Amniotic epithelial cell (primary cell): ENCODE data around the gene GTF3C2.
"Not testable (repeated sequence)": the region's sequence is repeated elsewhere in the genome, so short reads cannot be mapped to it uniquely, and the experiment has no call there.

Experiments used
- DNase-seq: peaks from one replicate; pipeline ENCODE4 v3.0.0-alpha.2; 2010; ENCODE audit warnings: low read depth

Gene GTF3C2

GRCh38 chr2:27320958-27321543, 35.5 kb downstream of the GTF3C2 start:
- peak; percentile 96 for DNase-seq

DNA sequence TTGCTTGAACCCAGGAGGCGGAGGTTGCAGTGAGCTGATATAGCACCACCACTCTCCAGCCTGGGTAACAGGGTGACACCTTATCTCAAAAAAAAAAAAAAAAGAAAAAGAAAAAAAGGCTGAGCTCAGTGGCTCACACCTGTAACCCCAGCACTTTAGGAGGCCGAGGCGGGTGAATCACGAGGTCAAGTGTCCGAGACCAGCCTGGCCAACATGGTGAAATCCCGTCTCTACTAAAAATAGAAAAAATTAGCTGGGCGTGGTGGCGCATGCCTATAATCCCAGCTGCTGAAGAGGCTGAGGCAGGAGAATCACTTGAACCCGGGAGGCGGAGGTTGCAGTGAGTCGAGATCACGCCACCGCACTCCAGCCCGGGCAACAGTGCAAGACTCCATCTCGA, 36.7 kb downstream of the GTF3C2 start:
- not testable (repeated sequence) for DNase-seq

DNA sequence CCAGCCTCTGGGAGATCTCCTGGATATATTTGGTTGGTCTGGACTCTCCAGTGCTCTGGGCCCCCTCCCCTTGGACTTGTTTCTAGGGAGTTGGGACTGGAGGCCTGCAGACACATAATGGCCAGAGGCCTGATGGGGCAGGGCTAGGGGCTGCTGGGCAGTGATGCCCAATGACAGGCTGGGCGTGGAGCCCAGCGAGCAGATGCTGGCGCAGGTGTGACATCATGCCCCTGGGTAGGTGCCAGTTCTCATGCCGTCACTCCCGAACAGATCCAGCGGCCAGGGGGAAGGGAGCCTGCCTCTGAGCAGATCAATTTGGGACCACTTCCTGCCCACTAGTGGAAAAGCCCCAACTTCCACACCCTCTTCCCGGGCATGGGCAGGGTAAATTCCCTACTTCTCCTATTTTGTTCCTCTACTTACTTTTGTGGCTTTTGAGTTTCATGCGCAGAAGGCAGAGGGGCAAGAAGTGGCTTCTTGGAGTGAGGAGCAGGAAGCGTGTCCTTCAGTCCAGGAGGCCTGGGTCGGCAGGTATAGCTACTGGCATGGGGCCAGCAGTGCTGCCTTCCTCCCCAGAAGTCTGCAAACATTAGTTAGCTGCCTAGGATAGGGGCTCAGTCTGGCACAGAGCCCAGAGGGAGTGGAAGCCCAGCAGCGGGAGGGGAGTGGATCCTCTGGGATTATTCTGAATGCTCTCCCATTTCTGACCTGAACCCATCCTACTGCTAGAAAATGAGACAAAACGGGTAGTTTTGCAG, 39.7 kb downstream of the GTF3C2 start:
- DNase-seq = no peak

GRCh38 chr2:27315122-27315521, 41.4 kb downstream of the GTF3C2 start:
- DNase-seq = no peak

GRCh38 chr2:27314709-27315108, 41.9 kb downstream of the GTF3C2 start:
- no peak for DNase-seq

GRCh38 chr2:27313882-27314645, 42.5 kb downstream of the GTF3C2 start:
- DNase-seq = no peak

GRCh38 chr2:27312152-27312551, 44.4 kb downstream of the GTF3C2 start:
- no peak for DNase-seq

GRCh38 chr2:27309651-27310050, 46.9 kb downstream of the GTF3C2 start:
- no peak for DNase-seq

- peak; percentile 32 for DNase-seq
Measured at GRCh38 chr2:27308359-27308881, 48.1 kb downstream of the GTF3C2 start, which contains the start of gene UCN. Gene UCN, minus strand, starts transcription at chr2:27308445. Its CDS starts 550 bp downstream, at chr2:27307895.

DNA sequence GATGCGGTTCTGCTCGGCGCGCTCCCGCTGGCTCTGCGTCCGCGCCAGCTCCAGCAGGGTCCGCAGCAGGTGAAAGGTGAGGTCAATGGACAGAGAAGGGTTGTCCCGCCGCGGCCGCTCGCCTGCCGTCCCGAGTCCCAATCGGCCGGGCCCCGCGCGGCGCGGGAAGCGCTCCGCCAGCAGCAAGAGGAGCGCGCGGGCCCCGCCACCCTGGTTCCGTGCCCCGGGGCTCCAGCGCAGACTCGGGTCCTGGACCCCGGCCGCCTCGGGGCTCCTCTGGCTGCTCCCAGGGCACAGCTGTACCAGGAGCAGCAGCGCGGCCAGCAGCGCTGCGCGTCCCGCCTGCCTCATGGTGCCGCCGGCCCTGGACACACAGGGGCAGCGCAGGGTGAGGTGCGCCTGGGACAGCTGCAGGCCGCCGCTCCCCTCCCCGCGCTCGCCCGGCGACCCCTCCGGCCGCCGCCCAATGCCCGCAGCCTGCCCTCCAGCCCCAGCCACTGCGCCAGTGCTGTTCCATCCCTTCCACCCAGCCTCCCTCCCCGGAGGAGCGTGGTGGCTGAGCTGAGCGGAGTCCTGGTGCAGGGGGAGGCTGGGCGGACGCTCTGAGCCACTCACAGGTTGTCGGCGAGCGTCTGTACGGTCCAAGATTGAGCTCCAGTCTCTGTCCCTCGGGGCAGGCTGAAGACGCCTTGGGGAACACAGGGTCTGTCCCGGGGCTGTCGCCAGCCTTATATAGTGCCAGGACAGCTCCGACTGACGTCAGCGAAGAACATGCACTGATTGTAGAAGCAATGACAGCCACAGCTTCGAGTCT, 48.8 kb downstream of the GTF3C2 start:
- no peak for DNase-seq

GRCh38 chr2:27307287-27307544, 49.3 kb downstream of the GTF3C2 start:
- DNase-seq = no peak

DNA sequence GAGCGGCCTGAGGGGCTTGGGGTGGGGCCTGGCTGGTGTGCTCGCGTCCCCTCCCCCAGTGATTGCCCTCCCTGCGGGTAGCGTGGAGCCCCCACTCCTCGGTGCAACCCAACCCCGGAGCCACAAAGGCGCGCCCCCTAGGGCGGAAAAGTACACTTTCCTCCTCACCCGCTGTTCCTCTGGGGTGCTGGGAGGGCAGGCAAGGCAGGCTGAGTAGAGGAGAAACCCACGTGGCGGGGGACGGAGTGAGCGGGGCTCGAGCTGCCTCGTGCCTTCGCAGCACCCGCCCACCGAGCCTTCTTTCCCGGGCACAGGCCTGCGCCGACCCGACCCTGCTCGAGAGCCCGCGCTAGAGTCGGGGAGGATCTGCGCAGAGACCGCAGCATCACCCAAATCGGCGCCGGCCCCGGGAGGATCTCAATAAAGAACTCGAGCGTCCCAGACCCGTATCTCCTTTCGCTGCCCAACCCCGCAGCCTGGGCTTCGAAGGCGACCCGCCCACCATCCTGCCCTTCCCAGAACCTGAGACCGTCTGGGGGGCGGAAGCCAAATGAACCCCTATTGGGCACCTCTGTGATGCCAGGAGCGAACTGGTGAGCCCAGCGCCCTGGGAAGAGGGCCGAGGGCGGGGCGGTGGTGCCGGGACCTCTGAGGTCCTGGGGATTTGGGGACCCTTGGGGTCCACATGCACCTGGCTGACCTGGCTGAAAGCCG, 49.8 kb downstream of the GTF3C2 start:
- no peak for DNase-seq

DNA sequence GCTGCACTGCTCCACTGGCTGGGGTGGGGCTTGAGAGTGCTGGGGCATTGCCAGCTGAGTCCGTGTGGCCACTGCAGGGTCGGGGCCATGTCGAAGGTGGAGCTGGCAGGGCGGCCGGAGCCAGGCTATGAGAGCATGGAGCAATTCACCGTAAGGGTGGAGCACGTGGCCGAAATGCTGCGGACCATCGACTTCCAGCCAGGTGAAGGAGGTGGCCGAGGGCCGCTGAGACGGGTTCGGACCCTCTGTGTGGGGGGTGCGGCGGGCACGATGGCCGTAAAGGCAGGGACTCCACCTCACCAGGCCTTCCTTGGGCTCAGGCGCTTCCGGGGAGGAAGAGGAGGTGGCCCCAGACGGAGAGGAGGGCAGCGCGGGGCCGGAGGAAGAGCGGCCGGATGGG, 50.4 kb downstream of the GTF3C2 start:
- DNase-seq = no peak

GRCh38 chr2:27305516-27305915, 51.0 kb downstream of the GTF3C2 start:
- no peak for DNase-seq

DNA sequence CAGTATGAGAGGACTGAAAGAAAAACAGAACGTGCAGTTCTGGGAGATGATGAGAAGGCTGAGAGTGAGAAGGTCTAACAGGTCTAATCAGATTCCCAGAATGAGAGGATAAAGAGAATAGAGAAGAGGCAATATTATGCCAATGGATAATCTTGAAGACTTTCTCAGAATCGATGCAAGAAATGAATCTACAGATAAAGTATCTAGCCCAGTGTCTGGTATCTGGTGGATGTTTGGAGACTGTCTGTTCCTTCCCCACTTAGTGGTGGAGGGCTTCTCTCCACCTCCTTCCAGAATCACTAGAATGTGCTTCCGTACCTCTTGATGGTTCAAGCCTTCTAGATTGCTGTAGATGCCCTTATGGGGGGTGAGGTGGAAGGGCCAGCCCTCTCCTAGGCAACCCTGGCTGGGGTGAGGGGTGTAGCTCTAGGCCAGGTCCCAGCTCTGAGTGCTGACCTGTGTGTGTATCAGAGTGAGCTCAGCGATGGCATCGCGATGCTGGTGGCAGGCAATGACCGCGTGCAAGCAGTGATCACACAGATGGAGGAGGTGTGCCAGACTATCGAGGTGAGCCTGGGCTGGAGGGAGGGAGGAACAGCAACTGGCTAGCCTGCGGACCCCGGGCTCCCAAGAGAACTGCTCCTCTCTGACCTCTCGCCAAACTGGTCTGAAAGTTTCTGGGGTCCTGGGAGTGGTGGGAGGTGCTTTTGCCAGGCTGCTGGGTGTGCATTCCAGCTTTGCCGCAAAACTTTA, 51.9 kb downstream of the GTF3C2 start:
- no peak for DNase-seq

- peak; percentile 68 for DNase-seq
Measured at GRCh38 chr2:27303093-27304025, 53.2 kb downstream of the GTF3C2 start.

GRCh38 chr2:27300606-27301005, 56.0 kb downstream of the GTF3C2 start:
- DNase-seq = not testable (repeated sequence)

DNA sequence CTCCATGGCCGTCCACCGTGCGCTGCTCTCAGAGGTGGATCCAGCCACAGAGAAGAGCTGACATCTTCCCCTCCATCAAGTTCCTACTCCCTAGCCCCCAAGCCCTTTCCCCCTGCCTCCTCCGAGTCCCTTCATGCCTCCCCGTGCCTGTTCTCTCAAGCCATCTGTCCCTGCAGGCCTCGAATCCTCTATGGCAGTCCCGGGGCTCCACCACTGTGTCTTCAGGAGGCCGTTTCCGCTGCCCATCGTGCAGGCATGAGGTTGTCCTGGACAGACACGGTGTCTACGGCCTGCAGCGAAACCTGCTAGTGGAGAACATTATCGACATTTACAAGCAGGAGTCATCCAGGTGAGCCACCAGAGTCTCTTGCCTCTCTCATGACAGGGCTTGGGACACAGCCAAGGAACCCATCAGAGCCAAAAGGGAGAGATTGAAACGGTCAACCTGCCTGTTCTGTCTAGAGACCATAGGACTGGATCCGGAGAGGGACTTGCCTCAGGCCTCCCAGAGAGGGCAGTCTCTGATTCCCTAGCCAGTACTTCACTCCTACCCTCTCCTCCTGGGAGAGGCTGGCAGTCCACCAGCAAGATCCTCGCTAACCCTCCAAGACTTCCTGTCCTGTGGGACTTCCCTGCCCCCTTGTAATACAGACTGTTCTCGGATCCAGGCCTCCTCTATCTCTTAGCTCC, 58.0 kb downstream of the GTF3C2 start:
- DNase-seq = no peak

DNA sequence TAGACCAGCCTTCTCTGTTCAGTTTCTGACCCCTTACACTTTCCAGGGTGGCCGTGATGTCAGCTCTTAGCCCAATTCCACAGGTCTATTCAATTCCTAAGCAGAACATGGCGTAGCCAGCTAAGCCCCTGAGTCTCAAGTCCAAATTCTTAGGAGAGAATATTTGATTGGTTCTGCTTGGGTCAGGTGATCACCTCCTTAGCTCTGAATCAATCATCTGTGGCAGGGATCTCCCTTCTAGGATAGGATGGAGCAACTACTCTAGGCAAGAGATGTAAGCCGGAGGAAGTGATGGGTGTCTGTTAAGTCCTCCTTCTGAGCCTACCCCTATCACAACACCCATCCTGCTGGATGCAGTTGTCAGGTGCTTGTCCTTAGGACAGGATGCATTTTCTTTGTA, 59.4 kb downstream of the GTF3C2 start:
- no peak for DNase-seq
